ENCODE measurements around the gene ANKS1A. TPM values are rescaled to one million over a fixed set of nuclear protein-coding genes. Genes with fewer than 3 reads are reported as not detected.

ANKS1A gene
- total and polyA plus RNA-seq, 2 experiments from 2014 or later: 17.5 to 25.4 TPM

DNA sequence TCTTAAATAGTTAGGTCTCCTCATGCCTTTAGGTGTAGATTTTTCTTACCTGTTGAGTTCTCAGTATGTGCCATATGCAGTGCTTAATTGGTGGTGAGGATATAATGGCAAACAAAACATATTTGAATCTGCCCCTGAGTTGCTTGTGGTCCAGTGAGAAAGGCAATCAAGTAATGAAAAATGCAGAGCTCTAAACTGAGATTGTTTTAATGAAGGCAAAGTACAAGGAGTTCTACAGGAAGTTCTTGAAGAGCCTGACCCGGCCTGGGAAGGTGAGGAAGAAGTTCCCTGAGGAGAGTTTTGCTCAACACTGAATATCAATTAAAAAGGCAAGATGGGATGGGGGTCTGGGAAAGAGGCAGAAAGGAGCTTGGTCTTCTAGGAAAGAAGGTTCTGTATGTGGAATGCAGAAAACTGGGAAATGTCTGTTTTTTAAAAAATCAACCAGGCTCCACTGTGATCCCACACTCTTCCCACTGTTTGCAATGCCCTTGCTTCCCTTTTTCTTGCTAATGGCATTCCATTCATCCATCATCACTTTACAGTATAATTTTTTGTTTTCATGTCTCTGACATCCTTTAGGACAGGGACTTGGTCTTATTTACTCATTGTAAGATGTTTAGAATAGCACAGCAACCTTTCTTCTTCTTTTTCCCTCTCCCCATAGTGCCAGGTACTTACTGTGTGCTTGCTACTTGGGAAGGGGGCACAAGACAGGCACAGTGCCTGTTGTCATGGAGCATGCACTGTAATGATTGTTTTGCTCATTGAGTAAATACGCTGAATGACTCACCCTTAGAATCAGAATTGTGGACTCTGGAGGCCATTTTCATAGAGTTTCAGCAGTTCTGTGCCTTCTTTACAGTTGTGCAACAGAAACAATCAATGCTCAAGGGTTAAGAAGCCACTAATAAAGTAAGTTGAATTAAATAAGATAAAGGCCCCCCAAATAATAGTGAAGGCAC is 64.3 kb downstream of the ANKS1A start:
- no peaks in the 10 kb centered on the region for H4K20me1 ChIP-seq (ENCODE audit: insufficient read depth, poor library complexity, severe bottlenecking)
- H3K9me2 ChIP-seq (replicated peaks; ENCODE audit: insufficient read depth): no peaks in the 10 kb centered on the region
- no peak overlapping the region for H2AFZ ChIP-seq
- peaks cover 40% of the 10 kb centered on the region for H3K79me2 ChIP-seq
- peak; percentile 67 for DNase-seq (ENCODE audit: low spot score)
- TF ChIP-seq EZH2 (IDR thresholded peaks at IDR 0.05; ENCODE audit: borderline replicate concordance): no peak
- TF ChIP-seq, protein P1, sequence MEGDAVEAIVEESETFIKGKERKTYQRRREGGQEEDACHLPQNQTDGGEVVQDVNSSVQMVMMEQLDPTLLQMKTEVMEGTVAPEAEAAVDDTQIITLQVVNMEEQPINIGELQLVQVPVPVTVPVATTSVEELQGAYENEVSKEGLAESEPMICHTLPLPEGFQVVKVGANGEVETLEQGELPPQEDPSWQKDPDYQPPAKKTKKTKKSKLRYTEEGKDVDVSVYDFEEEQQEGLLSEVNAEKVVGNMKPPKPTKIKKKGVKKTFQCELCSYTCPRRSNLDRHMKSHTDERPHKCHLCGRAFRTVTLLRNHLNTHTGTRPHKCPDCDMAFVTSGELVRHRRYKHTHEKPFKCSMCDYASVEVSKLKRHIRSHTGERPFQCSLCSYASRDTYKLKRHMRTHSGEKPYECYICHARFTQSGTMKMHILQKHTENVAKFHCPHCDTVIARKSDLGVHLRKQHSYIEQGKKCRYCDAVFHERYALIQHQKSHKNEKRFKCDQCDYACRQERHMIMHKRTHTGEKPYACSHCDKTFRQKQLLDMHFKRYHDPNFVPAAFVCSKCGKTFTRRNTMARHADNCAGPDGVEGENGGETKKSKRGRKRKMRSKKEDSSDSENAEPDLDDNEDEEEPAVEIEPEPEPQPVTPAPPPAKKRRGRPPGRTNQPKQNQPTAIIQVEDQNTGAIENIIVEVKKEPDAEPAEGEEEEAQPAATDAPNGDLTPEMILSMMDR (IDR thresholded peaks at IDR 0.05; ENCODE audit: poor library complexity): no peak
- no peak for TF ChIP-seq EZH2phosphoT487 (IDR thresholded peaks at IDR 0.05; ENCODE audit: low read depth, severe bottlenecking, unreplicated experiment)
- no peak overlapping the region for H3K4me3 ChIP-seq
- no peaks in the 10 kb centered on the region for H3K36me3 ChIP-seq (replicated peaks; ENCODE audit: insufficient read depth, low read depth)
- no peaks in the 10 kb centered on the region for H3K9me3 ChIP-seq (ENCODE audit: low read depth)
- H3K4me1 ChIP-seq (ENCODE audit: insufficient read depth): peaks cover 39% of the 10 kb centered on the region
- peak overlapping the region; percentile 92 for H3K27ac ChIP-seq
- WGBS (ENCODE audit: low lambda C conversion rate, missing lambda C conversion rate): 51% methylated on average over 2 of the region's 2 CpGs
- peak overlapping the region; percentile 51 for H3K4me2 ChIP-seq
- H3K27me3 ChIP-seq: no peaks in the 10 kb centered on the region

DNA sequence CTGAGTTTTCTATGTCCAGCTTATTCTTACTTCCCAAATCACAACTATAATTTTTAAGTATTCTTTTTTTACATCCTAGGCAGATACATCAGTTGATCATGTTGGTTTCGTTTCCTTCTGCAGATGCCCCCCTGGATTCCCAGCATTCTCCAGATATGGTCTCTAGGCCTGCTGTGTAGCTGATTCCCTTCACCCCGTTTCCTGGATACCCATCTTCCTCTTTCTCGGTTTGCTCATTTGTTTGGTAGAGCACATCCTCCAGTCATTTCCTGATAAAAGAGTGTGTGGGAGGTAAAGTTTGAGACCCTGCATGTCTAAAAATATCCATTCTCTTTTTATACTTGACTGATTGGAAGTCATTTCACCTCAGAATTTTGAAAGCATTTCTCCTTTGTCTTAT is 66.4 kb downstream of the ANKS1A start:
- no peak for TF ChIP-seq EZH2 (IDR thresholded peaks at IDR 0.05; ENCODE audit: borderline replicate concordance)
- TF ChIP-seq, protein P1 (IDR thresholded peaks at IDR 0.05; ENCODE audit: poor library complexity): no peak
- no peak for TF ChIP-seq EZH2phosphoT487 (IDR thresholded peaks at IDR 0.05; ENCODE audit: low read depth, severe bottlenecking, unreplicated experiment)
- H3K9me2 ChIP-seq (replicated peaks; ENCODE audit: insufficient read depth): no peaks in the 10 kb centered on the region
- no peaks in the 10 kb centered on the region for H3K36me3 ChIP-seq (replicated peaks; ENCODE audit: insufficient read depth, low read depth)

DNA sequence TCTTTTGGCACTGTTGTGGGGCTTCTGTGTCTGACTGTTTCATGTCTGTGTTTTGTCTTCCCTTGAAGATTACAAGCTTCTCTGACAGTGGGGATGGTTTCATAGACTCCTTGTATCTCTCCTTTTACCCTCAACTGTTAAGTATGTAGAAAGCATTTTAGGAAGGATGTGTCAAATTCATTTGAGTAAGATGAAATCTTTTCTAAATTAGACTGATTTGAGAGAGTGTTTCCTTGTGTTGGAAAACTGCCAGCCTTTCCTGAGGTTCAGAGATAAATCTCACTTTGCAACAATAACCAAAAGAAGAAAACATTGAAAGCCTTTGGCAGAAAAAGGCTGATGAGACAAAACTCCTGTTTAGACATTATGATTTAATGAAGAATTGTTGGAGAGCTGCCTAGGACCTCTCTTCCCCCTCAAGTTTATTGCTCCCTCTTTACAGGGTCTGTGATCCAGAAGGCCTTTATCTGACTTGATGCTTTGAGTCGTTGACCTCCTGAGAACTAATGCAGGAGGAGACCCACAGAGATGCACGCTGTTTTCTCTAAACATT is 68.3 kb downstream of the ANKS1A start:
- no peak for DNase-seq (ENCODE audit: low spot score)
- peak overlapping the region; percentile 43 for H3K4me2 ChIP-seq
- WGBS (ENCODE audit: low lambda C conversion rate, missing lambda C conversion rate): 30% methylated on average over 2 of the region's 2 CpGs

More for the DNA sequence above, 66.4 kb downstream of the ANKS1A start:
- Histone ChIP-seq H3K27ac (no peak overlapping the region), H3K79me2 (peaks cover 48% of the 10 kb centered on the region), H3K4me3 (no peak overlapping the region), H3K4me2 (no peak overlapping the region), H3K4me1 (ENCODE audit: insufficient read depth) (peaks cover 39% of the 10 kb centered on the region), H2AFZ (no peak overlapping the region), H3K27me3 (no peaks in the 10 kb centered on the region), H3K9me3 (ENCODE audit: low read depth) (no peaks in the 10 kb centered on the region), H4K20me1 (ENCODE audit: insufficient read depth, poor library complexity, severe bottlenecking) (no peaks in the 10 kb centered on the region)
- DNase-seq (ENCODE audit: low spot score): no peak
- 84% methylated on average over 3 of the region's 3 CpGs for WGBS (ENCODE audit: low lambda C conversion rate, missing lambda C conversion rate)

DNA sequence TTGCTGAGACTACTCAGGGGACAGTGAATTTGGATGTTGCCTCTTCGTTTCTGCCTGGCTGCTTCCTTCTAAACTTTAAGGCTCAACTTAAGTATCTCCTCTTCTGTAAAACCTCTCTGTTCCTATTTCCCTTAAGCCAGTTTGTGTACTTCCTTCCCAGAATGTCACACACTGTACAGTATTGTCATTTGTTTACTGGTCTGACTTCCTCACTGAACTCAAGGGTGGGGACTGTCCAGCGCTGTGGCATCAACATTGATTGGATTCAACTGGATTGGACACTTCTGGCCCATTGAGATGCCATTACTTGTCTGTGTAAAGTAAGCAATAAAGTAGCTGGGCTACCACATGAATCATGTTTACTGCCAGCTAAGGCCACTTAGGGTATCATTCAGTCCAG is 69.7 kb downstream of the ANKS1A start:
- Histone ChIP-seq H2AFZ (no peak overlapping the region), H3K27me3 (no peaks in the 10 kb centered on the region), H3K4me3 (no peak overlapping the region), H3K9me2 (replicated peaks; ENCODE audit: insufficient read depth) (no peaks in the 10 kb centered on the region), H3K27ac (no peak overlapping the region), H3K4me2 (no peak overlapping the region), H4K20me1 (ENCODE audit: insufficient read depth, poor library complexity, severe bottlenecking) (no peaks in the 10 kb centered on the region), H3K4me1 (ENCODE audit: insufficient read depth) (peaks cover 23% of the 10 kb centered on the region), H3K9me3 (ENCODE audit: low read depth) (no peaks in the 10 kb centered on the region), H3K79me2 (peaks cover 65% of the 10 kb centered on the region), H3K36me3 (replicated peaks; ENCODE audit: insufficient read depth, low read depth) (no peaks in the 10 kb centered on the region)
- 83% methylated on average over 2 of the region's 2 CpGs for WGBS (ENCODE audit: low lambda C conversion rate, missing lambda C conversion rate)
- no peak for DNase-seq (ENCODE audit: low spot score)
- TF ChIP-seq EZH2phosphoT487 (IDR thresholded peaks at IDR 0.05; ENCODE audit: low read depth, severe bottlenecking, unreplicated experiment) (no peak), EZH2 (IDR thresholded peaks at IDR 0.05; ENCODE audit: borderline replicate concordance) (no peak)
- TF ChIP-seq, protein P1 (IDR thresholded peaks at IDR 0.05; ENCODE audit: poor library complexity): no peak

More for the DNA sequence above, 68.3 kb downstream of the ANKS1A start:
- peaks cover 31% of the 10 kb centered on the region for H3K4me1 ChIP-seq (ENCODE audit: insufficient read depth)
- H3K27ac ChIP-seq: peak overlapping the region; percentile 11
- no peak overlapping the region for H3K4me3 ChIP-seq
- no peak for TF ChIP-seq EZH2phosphoT487 (IDR thresholded peaks at IDR 0.05; ENCODE audit: low read depth, severe bottlenecking, unreplicated experiment)
- no peak for TF ChIP-seq EZH2 (IDR thresholded peaks at IDR 0.05; ENCODE audit: borderline replicate concordance)
- no peaks in the 10 kb centered on the region for H3K27me3 ChIP-seq
- peaks cover 56% of the 10 kb centered on the region for H3K79me2 ChIP-seq
- no peaks in the 10 kb centered on the region for H3K9me2 ChIP-seq (replicated peaks; ENCODE audit: insufficient read depth)
- no peaks in the 10 kb centered on the region for H3K36me3 ChIP-seq (replicated peaks; ENCODE audit: insufficient read depth, low read depth)
- no peaks in the 10 kb centered on the region for H4K20me1 ChIP-seq (ENCODE audit: insufficient read depth, poor library complexity, severe bottlenecking)
- H2AFZ ChIP-seq: no peak overlapping the region
- no peaks in the 10 kb centered on the region for H3K9me3 ChIP-seq (ENCODE audit: low read depth)

All from hepatocyte (in vitro differentiated cells).